ENCODE data around the gene COQ5.

Gene COQ5

GRCh38 chr12:120472521-120472920, 56.4 kb downstream of the COQ5 start:
- no peak overlapping the region for H3K4me3 ChIP-seq (replicated peaks in 1 of 2; ENCODE audit: low read depth in 2 of 2, low read length in 2 of 2)
- TF ChIP-seq CTCF (IDR thresholded peaks at IDR 0.05; ENCODE audit: low read depth, low read length) = no peak
- DNase-seq (ENCODE audit: low read depth in 2 of 2) = no peak

- peak overlapping the region; percentile 94 to 96 for H3K4me3 ChIP-seq (replicated peaks in 1 of 2; ENCODE audit: low read depth in 2 of 2, low read length in 2 of 2)
- DNase-seq (ENCODE audit: low read depth in 2 of 2) = peak; percentile 31 to 50
- no peak for TF ChIP-seq CTCF (IDR thresholded peaks at IDR 0.05; ENCODE audit: low read depth, low read length)
Observed at GRCh38 chr12:120470150-120470784, 58.7 kb downstream of the COQ5 start.

GRCh38 chr12:120469450-120470149, 59.4 kb downstream of the COQ5 start, which contains the start of gene SRSF9:
Gene SRSF9, minus strand, starts transcription at chr12:120469748. Its CDS starts 139 bp downstream, at chr12:120469609.
- DNase-seq (ENCODE audit: low read depth in 2 of 2) = peak; percentile 97 to 99
- H3K4me3 ChIP-seq (replicated peaks in 1 of 2; ENCODE audit: low read depth in 2 of 2, low read length in 2 of 2) = peak within 1 kb of the TSS; percentile 94 to 96
- peak; percentile 80 for TF ChIP-seq CTCF (IDR thresholded peaks at IDR 0.05; ENCODE audit: low read depth, low read length)

- no peak for TF ChIP-seq CTCF (IDR thresholded peaks at IDR 0.05; ENCODE audit: low read depth, low read length)
- peak in 1 of 2 donors; percentile 15 for DNase-seq (ENCODE audit: low read depth in 2 of 2)
- H3K4me3 ChIP-seq (replicated peaks in 1 of 2; ENCODE audit: low read depth in 2 of 2, low read length in 2 of 2) = peak overlapping the region; percentile 94 to 96
Observed at GRCh38 chr12:120468821-120469449, 60.0 kb downstream of the COQ5 start.

- TF ChIP-seq CTCF (IDR thresholded peaks at IDR 0.05; ENCODE audit: low read depth, low read length) = no peak
- H3K4me3 ChIP-seq (replicated peaks in 1 of 2; ENCODE audit: low read depth in 2 of 2, low read length in 2 of 2) = peak overlapping the region; percentile 94 to 96
- peak; percentile 74 to 75 for DNase-seq (ENCODE audit: low read depth in 2 of 2)
Observed at GRCh38 chr12:120468325-120468820, 60.6 kb downstream of the COQ5 start.

GRCh38 chr12:120467439-120467838, 61.5 kb downstream of the COQ5 start:
- TF ChIP-seq CTCF (IDR thresholded peaks at IDR 0.05; ENCODE audit: low read depth, low read length) = no peak
- DNase-seq (ENCODE audit: low read depth in 2 of 2) = no peak
- no peak overlapping the region for H3K4me3 ChIP-seq (replicated peaks in 1 of 2; ENCODE audit: low read depth in 2 of 2, low read length in 2 of 2)

Data from cardiac fibroblast (primary cell).